Left lung (tissue), 10 donors: Measurements from ENCODE around the gene DDIT3. TPM values are rescaled to one million over a fixed set of nuclear protein-coding genes. Genes with fewer than 3 reads are reported as not detected.

Source experiments
- ATAC-seq: fragments of 200-7000 bp; cut with Tn5 transposase; one replicate; pipeline ENCODE4 v1.9.1; 2020; ENCODE audit warnings: moderate library complexity
- DNase-seq, 4 donors: peaks; one replicate each; pipeline ENCODE4 v3.0.0-alpha.2; 2013 to 2020
- H3K27ac ChIP-seq, 2 donors: fragments of 200-600 bp; sonication (generic) in 1 of 2; one replicate each; pipeline versions ENCODE4 v1.5.0 to v1.8.0; 2020 to 2021
- H3K27me3 ChIP-seq, 2 donors: fragments of 200-600 bp; sonication (generic) in 1 of 2; one replicate each; pipeline versions ENCODE4 v1.5.0 to v1.8.0; 2020 to 2021
- H3K36me3 ChIP-seq, 2 donors: fragments of 200-600 bp; sonication (generic) in 1 of 2; one replicate each; pipeline versions ENCODE4 v1.5.0 to v1.8.0; 2020 to 2021
- H3K4me1 ChIP-seq, 2 donors: fragments of 200-600 bp; one replicate each; pipeline ENCODE4 v1.8.0; 2021
- H3K4me3 ChIP-seq, 2 donors: fragments of 200-600 bp; sonication (generic) in 1 of 2; one replicate each; pipeline versions ENCODE4 v1.5.0 to v1.8.0; 2020 to 2021; ENCODE audit warnings: mild to moderate bottlenecking in 1 of 2
- H3K9me3 ChIP-seq, 2 donors: fragments of 200-600 bp; sonication (generic) in 1 of 2; one replicate each; pipeline versions ENCODE4 v1.5.0 to v1.8.0; 2020 to 2021
- intact Hi-C, 2 donors: fragments of 100-400 bp; cut with DNase I; formaldehyde crosslinking; loops; one replicate each; pipeline versions ENCODE4 v1.11.2 to v1.14.2; 2022
- polyA plus RNA-seq, 6 donors: library from polyadenylated mRNA; unstranded; fragments of 120-200 nt; gene quantifications; one replicate each; pipeline ENCODE4 v1.2.1, GENCODE V29; 2013; ENCODE audit not compliant: insufficient read length in 6 of 6
- total RNA-seq, 2 donors: library from RNA; stranded (reverse); fragmentation: NEBNext Ultra II Directional; extraction: Animal tissue kit (Norgen Biotek cat#: 25700); gene quantifications; one replicate each; pipeline ENCODE4 v1.2.1, GENCODE V29; 2021
- TF ChIP-seq, protein P1 (sequence below), 2 donors: fragments of 200-600 bp; sonication (generic) in 1 of 2; IDR thresholded peaks; one replicate each; pipeline versions ENCODE4 v1.5.0 to v1.8.0; 2021; ENCODE audit warnings: antibody characterized with exemption in 2 of 2
- donor health status: DM: no; HTN: yes; CAD: no.
- donor health status: DM: no; HTN: no; CAD: no.

Gene DDIT3
- total and polyA plus RNA-seq, 8 donors, result 16.4 to 29.4 (median 19.3) TPM

DNA sequence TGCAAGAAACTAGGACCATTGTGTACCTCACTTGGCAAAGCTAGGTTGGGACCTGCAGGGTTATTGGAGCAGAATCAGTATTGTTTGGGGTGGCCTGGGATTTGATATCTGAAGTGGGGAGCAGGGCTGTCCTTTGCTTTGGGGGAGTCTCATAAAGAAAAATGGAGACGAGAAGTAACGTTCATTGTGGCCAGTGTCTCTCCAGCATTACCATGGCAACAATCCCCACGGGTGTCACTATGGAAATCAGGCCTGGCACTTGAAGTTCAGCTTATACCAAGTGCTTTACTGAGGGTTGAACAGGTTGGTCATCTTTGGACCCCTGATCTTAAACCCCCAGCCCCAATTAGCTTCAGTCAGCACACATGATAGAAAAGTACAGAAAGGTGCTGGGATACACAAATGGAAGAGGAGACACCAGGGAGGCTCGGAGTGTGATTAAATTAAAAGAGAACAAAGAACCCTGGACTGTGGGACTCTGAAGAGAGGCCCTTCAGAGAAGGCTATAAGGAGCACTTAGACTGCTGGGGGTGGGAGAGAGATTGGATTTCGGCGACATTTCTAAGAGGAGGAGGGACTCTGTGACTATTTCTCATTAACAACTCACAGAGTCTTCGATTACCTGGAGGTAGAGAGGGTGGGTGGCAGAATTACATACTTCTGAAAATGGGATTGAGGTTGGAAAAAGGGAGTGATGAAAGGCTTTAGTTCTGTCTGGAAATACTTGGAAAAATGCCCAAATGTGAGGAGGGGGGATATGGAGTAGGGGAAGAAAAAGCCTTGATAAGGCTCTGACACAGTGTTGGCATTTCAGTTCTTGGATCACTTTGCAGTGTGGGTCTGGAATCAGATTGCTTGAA is 33.3 kb upstream of the DDIT3 start:
- TF ChIP-seq, protein P1, sequence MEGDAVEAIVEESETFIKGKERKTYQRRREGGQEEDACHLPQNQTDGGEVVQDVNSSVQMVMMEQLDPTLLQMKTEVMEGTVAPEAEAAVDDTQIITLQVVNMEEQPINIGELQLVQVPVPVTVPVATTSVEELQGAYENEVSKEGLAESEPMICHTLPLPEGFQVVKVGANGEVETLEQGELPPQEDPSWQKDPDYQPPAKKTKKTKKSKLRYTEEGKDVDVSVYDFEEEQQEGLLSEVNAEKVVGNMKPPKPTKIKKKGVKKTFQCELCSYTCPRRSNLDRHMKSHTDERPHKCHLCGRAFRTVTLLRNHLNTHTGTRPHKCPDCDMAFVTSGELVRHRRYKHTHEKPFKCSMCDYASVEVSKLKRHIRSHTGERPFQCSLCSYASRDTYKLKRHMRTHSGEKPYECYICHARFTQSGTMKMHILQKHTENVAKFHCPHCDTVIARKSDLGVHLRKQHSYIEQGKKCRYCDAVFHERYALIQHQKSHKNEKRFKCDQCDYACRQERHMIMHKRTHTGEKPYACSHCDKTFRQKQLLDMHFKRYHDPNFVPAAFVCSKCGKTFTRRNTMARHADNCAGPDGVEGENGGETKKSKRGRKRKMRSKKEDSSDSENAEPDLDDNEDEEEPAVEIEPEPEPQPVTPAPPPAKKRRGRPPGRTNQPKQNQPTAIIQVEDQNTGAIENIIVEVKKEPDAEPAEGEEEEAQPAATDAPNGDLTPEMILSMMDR (IDR thresholded peaks at IDR 0.05), result no peak
- H3K4me1 ChIP-seq, result peaks cover 4 to 8% of the 10 kb centered on the region in 2 donors
- H3K27ac ChIP-seq, result no peak overlapping the region
- intact Hi-C loops, result no loop called here
- H3K27me3 ChIP-seq, result peaks cover 9 to 44% of the 10 kb centered on the region in 2 donors
- no peaks in the 10 kb centered on the region for H3K9me3 ChIP-seq
- ATAC-seq (no peak), DNase-seq (no peak)
- no peaks in the 10 kb centered on the region for H3K36me3 ChIP-seq
- H3K4me3 ChIP-seq, result no peak overlapping the region

DNA sequence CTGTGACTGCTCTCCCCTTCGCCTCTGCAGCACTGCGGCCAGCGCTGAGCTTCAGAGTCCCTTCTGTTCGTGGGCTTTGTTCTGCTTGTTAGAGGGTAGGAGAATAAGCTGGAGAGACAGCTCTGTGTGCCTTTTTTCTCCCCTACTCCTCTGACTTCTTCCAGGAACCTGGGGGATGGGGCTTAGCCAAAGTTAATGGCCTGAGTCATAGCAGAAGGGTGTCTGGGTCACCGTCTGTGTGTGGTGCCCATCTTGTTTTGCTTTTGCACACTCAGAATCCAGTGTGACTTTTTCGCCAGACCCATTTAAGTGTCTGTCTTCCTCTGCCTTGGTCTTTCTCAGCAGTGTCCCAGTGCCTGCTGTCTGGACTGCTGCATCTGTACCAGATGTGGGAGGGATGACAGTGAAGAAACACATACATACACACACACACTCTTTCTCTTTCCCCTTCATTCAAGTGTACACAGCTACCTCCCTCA is 32.6 kb upstream of the DDIT3 start:
- TF ChIP-seq, protein P1 (IDR thresholded peaks at IDR 0.05), result no peak
- DNase-seq (no peak), ATAC-seq (peak; percentile 20)
- no peaks in the 10 kb centered on the region for H3K9me3 ChIP-seq
- no peak overlapping the region for H3K27ac ChIP-seq
- no peaks in the 10 kb centered on the region for H3K36me3 ChIP-seq
- intact Hi-C loops, result no loop called here
- H3K4me1 ChIP-seq, result peaks cover 4 to 8% of the 10 kb centered on the region in 2 donors
- H3K4me3 ChIP-seq, result no peak overlapping the region
- peaks cover 9 to 51% of the 10 kb centered on the region in 2 donors for H3K27me3 ChIP-seq

DNA sequence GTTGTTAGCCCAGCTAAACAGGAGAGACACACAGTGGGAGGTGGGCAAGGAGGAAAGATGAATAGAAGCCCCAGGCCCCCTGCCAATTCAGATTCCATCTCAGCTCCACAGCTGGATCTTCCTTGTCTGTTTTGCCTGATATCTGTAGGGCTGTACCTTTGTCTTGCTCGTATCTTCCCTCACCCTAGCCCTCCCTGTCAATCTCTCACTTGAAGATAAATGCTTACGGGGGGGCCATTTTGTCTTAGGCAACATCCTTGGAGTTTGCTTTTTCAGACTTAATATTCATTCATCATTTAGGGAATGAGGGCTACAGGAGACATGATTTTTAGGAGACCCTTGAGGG is 32.0 kb upstream of the DDIT3 start:
- ATAC-seq (no peak), DNase-seq (no peak)
- no peaks in the 10 kb centered on the region for H3K36me3 ChIP-seq
- no peak overlapping the region for H3K27ac ChIP-seq
- H3K27me3 ChIP-seq, result peaks cover 9 to 51% of the 10 kb centered on the region in 2 donors
- peaks cover 4 to 12% of the 10 kb centered on the region in 2 donors for H3K4me1 ChIP-seq
- no peaks in the 10 kb centered on the region for H3K9me3 ChIP-seq
- intact Hi-C loops, result no loop called here
- no peak overlapping the region for H3K4me3 ChIP-seq
- TF ChIP-seq, protein P1 (IDR thresholded peaks at IDR 0.05), result no peak

DNA sequence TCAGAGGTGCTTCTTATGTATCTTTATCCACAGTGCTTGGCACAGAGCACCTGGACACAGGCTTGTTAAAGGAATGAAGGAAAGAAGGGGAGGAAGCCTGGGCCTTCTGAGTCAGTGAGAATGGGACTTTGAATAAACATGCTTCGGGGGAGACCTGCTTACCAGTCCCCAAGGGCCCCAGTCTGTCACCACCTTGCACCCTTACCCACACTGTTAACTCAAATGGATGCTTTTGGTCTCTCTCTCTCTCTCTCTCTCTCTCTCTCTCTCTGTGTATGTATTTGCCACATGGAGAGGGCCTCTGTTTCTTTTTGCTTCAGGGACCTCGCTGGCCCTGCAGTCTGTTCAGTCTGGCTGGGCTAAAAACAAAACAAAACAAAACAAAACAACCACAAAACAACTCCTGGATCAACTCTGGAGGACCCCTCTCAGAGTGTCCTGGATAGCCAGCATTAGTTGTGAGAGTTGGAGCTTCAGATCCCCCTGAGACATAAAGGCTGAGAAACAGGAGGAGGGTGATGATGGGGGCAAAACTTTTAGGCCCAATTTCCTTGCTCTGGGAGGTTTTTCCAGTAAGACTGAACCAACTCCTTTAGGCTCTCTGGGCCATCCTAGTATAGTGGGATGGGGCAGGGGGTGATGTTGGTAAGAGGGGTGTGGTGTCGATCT is 31.5 kb upstream of the DDIT3 start:
- no peak overlapping the region for H3K27ac ChIP-seq
- no peaks in the 10 kb centered on the region for H3K36me3 ChIP-seq
- DNase-seq (no peak), ATAC-seq (no peak)
- peaks cover 4 to 13% of the 10 kb centered on the region in 2 donors for H3K4me1 ChIP-seq
- H3K9me3 ChIP-seq, result no peaks in the 10 kb centered on the region
- H3K4me3 ChIP-seq, result no peak overlapping the region
- H3K27me3 ChIP-seq, result peaks cover 9 to 51% of the 10 kb centered on the region in 2 donors
- intact Hi-C loops, result no loop called here
- TF ChIP-seq, protein P1 (IDR thresholded peaks at IDR 0.05), result no peak
